ENCODE measurements around the gene RPH3AL.

RPH3AL gene

DNA sequence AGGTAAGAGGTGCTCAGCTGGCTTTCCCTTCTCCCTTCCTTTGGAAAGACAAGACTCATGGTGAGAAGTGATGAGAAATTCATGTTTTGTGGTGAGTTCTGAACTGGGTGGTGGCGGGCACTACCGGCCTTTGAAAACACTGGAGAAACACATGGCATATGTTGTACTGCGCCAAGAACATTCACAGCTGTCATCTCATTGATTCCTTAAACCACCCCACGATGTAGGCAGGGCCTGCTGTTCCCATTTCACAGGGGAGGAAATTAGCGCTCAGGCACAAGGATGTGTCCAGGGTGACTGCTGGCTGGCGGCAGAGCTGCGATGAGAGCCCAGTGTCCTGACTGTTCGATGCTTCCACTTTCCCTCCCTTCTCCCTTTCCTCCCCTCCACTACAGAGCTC is 169.6 kb downstream of the RPH3AL start:
- H3K4me1 Mint-ChIP-seq (ENCODE audit: low read depth): peaks cover 33% of the 10 kb centered on the region
- H3K27me3 Mint-ChIP-seq (ENCODE audit: low read depth): peaks cover 15% of the 10 kb centered on the region
- H3K36me3 Mint-ChIP-seq (ENCODE audit: low read depth): no peaks in the 10 kb centered on the region
- H3K4me3 Mint-ChIP-seq: no peak overlapping the region
- H3K9me3 Mint-ChIP-seq: no peaks in the 10 kb centered on the region
- no peak overlapping the region for H3K27ac Mint-ChIP-seq

DNA sequence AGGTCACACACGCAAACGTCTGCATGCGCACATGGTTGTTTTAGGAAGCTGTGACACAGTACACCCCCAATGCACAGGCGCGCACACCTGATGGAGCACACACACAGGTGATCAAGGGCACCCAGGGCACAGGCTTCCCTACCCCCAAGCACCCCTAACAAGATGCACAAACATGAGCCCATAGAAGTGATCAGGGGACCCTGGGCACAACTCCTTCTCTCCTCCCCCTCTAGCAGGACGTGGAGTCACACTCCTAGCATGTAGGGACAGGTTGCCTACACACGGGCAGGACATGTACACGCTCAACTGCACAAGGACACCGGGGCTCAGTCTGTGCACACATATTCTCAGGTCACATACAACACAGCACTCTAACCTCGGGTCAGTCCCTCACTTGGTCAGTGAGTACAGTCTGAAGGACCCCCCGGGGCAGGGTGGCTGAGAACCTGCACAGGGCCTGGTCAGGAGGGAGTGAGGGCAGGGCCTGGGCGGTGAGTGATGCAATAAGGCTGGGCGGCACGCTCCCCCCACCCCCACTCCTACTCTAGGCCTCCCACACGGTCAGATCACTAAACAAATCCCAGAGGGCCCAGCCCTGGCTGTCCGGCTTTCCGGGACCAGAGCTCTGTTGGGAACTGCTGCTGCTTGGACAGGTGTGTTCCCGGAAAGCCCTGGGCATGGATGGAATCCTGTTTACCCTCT is 170.4 kb downstream of the RPH3AL start:
- no peaks in the 10 kb centered on the region for H3K9me3 Mint-ChIP-seq
- H3K4me3 Mint-ChIP-seq: peak overlapping the region; percentile 75
- no peaks in the 10 kb centered on the region for H3K36me3 Mint-ChIP-seq (ENCODE audit: low read depth)
- H3K27ac Mint-ChIP-seq: no peak overlapping the region
- H3K27me3 Mint-ChIP-seq (ENCODE audit: low read depth): peaks cover 19% of the 10 kb centered on the region
- H3K4me1 Mint-ChIP-seq (ENCODE audit: low read depth): peaks cover 33% of the 10 kb centered on the region

DNA sequence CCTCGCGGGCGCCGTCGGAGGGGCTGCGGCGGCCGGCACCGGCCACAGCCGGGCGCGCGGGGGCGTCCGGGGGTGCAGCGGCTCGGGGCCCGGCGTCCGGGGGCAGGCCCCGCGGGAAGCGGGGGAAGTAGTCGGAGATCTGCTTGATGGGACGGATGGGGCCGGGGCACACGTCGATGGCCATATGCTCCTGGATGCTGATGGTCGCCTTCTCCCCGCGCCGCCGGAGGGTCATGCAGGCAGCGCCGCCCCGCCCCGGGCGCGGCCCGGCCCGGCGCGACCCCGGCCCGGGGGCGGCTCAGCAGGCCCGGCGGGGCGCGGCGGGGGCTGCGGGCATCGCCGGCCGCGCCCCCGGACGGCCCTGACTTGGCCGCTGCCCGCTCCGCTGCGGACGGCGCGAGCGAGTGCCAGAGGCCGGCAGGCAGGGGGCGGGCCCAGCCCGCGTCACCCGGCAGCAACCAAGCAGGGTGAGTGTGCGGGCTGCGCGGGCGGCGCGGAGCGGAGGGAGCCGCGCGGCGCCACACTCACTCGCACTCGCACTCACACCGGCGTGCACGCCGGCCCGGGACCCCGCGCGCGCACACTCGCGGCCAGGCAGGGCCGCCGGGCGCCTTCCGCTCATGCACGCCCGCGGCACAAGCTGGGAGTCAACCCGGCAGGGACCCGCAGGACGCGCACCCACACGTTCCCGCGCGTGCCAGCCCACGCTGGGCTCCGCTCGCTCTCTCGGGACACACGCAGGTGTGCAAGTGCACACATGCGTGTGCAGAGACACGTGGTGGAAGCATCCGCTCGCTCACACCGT is 171.2 kb downstream of the RPH3AL start, which contains the start of gene DOC2B:
TSS of gene DOC2B (minus strand) at position 406 of the 805 bp plus-strand sequence. CDS start at position 235, 171 bp downstream.
- Mint-ChIP-seq H3K4me3 (peak within 1 kb of the TSS; percentile 75), H3K4me1 (ENCODE audit: low read depth) (peaks cover 30% of the 10 kb centered on the region), H3K36me3 (ENCODE audit: low read depth) (no peaks in the 10 kb centered on the region), H3K9me3 (no peaks in the 10 kb centered on the region), H3K27me3 (ENCODE audit: low read depth) (peaks cover 21% of the 10 kb centered on the region), H3K27ac (no peak within 1 kb of the TSS)

DNA sequence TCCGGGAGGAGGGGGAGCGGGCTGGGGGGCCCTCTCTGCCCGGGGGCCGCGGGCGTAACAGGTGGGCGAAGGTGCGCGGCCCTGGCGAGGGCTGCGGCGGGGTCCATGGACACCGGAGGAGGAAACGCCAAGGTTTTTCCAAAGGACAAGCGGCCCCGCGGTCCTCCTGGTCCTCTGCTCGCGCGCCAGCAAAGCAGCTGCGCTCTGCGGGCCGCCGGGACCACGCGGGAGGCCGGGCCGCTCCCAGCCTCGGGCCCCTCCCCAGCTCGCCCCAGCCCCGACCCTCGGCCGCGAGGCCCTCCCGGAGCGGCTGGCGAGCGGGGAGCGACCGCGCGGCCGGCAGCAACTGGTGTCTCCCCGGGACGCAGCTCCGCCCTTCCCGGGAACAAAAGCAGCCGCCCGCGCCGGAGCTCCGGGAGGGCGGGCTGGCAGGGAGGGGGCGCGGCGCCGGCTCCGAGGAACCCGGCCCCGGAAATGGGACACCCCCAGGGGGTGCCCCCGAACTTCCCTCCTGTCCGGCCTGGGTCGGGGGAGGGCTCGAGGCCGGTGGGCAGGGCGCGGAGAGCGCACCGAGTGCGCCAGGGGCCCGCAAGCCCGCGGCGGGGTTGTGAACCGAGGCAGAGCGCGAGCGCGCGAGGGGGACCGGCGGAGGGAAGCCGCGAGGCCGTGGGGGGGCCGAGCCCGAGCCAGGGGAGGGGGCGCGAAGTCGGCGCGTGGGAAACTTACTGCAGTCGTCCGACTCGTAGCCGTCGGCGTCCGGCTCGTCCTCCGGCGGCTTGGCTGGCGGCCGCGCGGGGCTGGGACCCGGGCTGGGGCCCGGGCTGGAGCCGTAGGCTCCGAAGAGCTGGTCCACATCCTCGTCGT is 172.0 kb downstream of the RPH3AL start:
- H3K27ac Mint-ChIP-seq: no peak overlapping the region
- no peaks in the 10 kb centered on the region for H3K9me3 Mint-ChIP-seq
- peaks cover 21% of the 10 kb centered on the region for H3K27me3 Mint-ChIP-seq (ENCODE audit: low read depth)

DNA sequence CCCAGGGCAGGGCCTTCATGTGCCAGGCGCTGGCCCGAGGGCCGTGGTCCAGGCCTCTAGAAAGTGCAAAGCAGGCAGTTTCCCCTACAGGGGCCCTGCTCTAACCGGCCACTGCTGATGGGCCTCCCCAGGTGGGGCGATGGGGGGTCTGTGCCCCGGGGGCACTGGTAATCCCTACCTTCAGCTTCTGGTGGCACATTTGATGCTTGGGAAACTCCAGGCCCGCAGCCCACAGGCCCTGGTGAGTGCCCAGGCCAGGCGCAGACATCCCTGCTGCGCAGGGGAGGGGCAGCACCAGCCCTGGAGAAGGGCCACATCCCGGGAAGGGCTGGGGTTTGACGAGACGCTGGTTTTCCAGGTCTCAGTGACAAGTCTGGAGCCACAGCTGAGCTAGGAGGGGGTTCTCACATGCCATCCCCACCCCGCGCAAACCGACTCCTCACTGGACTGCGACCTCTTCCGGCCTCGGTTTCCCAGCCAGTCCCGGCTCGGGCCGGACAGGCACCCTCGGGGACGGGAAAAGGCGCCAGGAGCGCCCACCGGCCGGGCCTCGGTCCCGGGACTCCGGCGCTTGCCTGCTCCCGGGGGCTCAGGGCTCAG is 172.7 kb downstream of the RPH3AL start:
- Mint-ChIP-seq H3K4me3 (peak overlapping the region; percentile 21), H3K27ac (no peak overlapping the region), H3K36me3 (ENCODE audit: low read depth) (no peaks in the 10 kb centered on the region), H3K4me1 (ENCODE audit: low read depth) (peaks cover 17% of the 10 kb centered on the region), H3K27me3 (ENCODE audit: low read depth) (peaks cover 21% of the 10 kb centered on the region), H3K9me3 (no peaks in the 10 kb centered on the region)

More for the DNA sequence above, 172.0 kb downstream of the RPH3AL start:
- Mint-ChIP-seq H3K4me3 (no peak overlapping the region), H3K36me3 (ENCODE audit: low read depth) (no peaks in the 10 kb centered on the region), H3K4me1 (ENCODE audit: low read depth) (peaks cover 24% of the 10 kb centered on the region)

DNA sequence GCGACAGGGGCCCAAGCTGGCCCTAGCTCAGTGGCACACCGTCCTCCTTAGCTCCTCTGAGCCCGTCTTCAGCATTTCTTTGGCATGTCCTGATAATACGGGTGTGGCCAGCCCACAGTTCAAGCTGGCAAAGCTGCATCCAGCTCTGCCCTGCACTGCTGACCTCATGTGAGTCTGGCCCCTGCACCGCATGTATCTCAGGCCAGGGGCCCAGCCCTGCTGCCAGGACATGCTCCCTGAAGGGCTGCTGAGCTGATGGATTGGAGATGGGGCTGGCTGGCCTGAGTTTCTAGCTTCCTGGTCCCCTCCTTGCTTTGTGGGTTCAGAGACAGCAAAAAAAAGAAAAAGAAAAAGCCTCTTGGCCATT is 173.6 kb downstream of the RPH3AL start:
- Mint-ChIP-seq H3K27me3 (ENCODE audit: low read depth) (peaks cover 21% of the 10 kb centered on the region), H3K4me1 (ENCODE audit: low read depth) (peaks cover 9% of the 10 kb centered on the region), H3K27ac (no peak overlapping the region), H3K4me3 (no peak overlapping the region), H3K9me3 (no peaks in the 10 kb centered on the region), H3K36me3 (ENCODE audit: low read depth) (no peaks in the 10 kb centered on the region)

DNA sequence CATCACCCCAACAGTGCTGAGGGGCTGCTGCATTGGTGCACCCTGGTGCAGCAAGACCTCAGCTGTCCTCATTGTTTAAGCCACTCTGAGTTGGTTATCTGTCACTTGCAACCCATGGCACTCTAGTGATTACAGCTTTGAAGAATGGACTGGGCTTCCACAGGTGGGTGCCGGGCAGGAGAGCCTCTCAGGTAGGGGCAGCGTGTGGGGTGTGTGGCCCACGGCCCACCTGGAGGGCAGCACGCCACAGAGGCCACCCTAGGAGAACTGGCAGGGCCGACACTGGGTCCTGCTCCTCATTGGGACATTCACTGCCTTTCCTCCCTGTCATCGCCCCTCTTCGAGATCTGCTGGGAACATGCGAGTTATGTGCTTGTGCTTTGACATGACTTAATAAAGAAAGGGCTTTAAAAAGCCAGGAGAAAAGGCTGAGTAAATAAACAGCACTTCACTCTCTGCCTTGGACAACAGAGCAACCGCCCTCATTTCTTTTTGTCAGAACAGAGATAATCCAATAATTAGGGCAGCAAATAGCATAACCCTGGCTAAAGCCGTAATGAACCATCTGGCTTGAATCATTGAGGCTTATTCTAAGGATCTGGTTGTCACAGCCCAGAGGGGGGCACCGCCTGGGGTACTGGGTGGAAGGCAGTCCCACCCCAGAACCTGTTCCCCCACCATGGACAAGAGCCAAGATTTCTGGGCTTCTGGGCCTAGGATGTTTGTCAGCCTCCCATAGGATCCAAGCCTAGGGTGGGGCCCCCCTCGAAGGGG is 174.1 kb downstream of the RPH3AL start:
- no peak overlapping the region for H3K4me3 Mint-ChIP-seq
- peaks cover 9% of the 10 kb centered on the region for H3K4me1 Mint-ChIP-seq (ENCODE audit: low read depth)
- H3K36me3 Mint-ChIP-seq (ENCODE audit: low read depth): no peaks in the 10 kb centered on the region
- H3K27ac Mint-ChIP-seq: no peak overlapping the region
- H3K9me3 Mint-ChIP-seq: no peaks in the 10 kb centered on the region
- peaks cover 21% of the 10 kb centered on the region for H3K27me3 Mint-ChIP-seq (ENCODE audit: low read depth)

DNA sequence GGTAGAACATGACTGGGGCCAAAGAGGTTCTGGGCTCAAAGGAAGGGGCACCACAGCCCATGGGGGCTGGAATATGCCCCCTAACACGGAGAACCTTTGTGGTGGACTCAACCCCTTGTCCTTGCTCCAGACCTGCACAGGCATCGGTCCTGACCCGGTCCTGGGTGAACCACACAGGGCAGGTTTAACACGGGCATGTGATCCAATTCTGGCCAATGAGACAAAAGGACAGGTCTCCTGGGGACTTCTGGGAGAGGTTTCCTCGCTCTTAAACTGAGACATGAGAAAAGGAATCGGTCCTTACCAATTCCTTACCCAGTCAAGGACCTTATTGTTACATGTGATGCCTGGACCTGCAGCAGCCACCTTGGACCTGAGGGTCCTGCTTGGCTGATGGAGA is 174.8 kb downstream of the RPH3AL start:
- Mint-ChIP-seq H3K36me3 (ENCODE audit: low read depth) (no peaks in the 10 kb centered on the region), H3K9me3 (no peaks in the 10 kb centered on the region), H3K27ac (no peak overlapping the region), H3K4me1 (ENCODE audit: low read depth) (peaks cover 7% of the 10 kb centered on the region), H3K4me3 (no peak overlapping the region), H3K27me3 (ENCODE audit: low read depth) (peaks cover 15% of the 10 kb centered on the region)

DNA sequence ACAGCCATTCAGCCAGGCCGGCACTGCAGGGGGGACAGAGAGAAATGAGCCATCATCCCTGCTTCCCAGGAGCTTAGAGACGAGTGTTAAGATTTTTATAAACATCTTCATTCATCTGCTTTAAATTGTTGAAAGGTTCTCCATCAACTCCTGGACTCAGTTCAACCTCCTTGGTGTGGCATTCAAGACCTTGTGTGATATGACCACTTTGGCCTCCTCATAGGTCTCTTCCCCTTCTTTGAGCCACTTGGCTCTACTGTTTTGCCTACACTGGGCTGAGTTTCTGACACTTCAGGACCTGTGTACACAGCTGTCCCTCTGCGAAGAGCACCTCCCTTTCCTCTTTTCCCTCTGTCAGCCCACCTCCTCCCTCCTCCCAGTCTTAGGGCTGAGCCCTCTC is 175.5 kb downstream of the RPH3AL start:
- H3K4me1 Mint-ChIP-seq (ENCODE audit: low read depth): peaks cover 4% of the 10 kb centered on the region
- H3K9me3 Mint-ChIP-seq: no peaks in the 10 kb centered on the region
- no peaks in the 10 kb centered on the region for H3K36me3 Mint-ChIP-seq (ENCODE audit: low read depth)
- H3K27me3 Mint-ChIP-seq (ENCODE audit: low read depth): peaks cover 10% of the 10 kb centered on the region
- no peak overlapping the region for H3K27ac Mint-ChIP-seq
- no peak overlapping the region for H3K4me3 Mint-ChIP-seq

DNA sequence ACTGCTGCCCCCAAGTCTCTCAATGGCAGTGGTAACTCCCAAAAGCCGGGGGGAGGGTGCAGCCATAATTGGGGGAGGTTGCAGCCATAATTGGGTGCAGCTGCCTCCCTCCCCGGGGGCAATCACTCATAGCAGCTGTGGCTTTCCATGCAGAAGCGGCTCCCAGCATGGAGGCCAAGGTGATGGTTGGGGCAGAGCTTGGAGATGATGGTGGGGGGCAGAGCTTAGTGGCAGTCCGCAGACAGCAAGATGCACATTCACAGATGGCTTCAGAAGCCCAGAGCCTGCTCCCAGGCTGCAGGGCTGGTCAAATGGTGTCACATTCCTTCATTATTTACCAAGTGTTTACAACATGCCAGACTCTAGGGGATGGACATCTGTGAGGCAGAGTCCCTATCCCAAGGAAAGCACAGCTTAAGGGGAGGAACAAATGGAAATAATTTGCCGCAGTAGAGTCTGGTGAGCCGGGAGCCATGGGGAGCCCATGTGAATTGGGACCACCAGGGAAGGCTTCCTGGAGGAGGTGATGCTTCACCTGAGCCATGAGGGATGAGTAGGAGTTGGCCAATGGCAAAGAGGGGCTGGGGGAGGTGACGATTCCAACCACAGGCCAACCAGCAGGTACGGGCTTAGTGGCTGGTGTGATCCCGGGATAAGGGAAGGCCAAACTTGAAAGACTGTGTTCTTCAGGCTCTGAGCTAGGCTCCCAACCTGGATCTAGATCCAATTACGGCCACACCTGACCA is 179.3 kb downstream of the RPH3AL start:
- H3K9me3 Mint-ChIP-seq: no peaks in the 10 kb centered on the region
- peaks cover 5% of the 10 kb centered on the region for H3K4me1 Mint-ChIP-seq (ENCODE audit: low read depth)
- H3K27ac Mint-ChIP-seq: no peak overlapping the region
- H3K4me3 Mint-ChIP-seq: no peak overlapping the region
- H3K36me3 Mint-ChIP-seq (ENCODE audit: low read depth): no peaks in the 10 kb centered on the region
- peaks cover 5% of the 10 kb centered on the region for H3K27me3 Mint-ChIP-seq (ENCODE audit: low read depth)

DNA sequence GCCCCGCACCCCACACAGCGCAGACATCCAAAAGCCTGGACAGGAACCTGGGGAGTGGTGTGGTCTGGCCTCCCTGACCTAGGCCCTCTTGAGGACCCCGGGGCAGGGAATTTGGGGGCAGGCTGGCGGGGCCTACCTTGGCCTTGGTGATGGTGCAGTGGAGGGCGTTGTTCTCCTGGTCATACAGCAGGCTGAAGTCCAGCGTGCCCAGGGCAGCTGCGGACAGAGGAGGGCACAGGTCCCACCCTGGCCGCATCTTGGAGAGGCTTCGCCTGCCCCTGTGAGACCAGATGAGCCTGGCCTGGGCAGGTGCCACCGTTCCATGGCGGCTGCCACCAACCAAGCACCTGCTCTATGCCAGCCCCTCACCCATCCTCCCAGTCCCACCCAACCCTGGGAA is 180.2 kb downstream of the RPH3AL start:
- Mint-ChIP-seq H3K27ac (no peak overlapping the region), H3K4me3 (no peak overlapping the region), H3K36me3 (ENCODE audit: low read depth) (no peaks in the 10 kb centered on the region), H3K9me3 (no peaks in the 10 kb centered on the region), H3K27me3 (ENCODE audit: low read depth) (peaks cover 3% of the 10 kb centered on the region), H3K4me1 (ENCODE audit: low read depth) (peaks cover 5% of the 10 kb centered on the region)

DNA sequence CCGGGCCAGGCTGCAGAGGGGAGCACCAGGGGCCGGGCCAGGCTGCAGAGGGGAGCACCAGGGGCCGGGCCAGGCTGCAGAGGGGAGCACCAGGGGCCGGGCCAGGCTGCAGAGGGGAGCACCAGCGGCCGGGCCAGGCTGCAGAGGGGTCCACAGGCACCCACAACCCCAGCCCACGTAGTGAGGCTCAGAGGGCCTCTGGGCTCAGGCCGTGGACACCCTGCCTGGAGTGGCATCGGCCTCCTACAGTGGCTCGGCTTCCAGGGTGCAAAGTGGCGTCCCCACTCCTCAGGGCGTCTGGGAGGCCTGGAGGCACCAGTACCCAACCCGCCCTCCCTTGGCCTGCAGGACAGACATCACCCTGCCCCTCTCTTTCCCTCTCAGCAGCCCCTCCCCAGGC is 180.7 kb downstream of the RPH3AL start:
- no peak overlapping the region for H3K4me3 Mint-ChIP-seq
- no peaks in the 10 kb centered on the region for H3K9me3 Mint-ChIP-seq
- H3K36me3 Mint-ChIP-seq (ENCODE audit: low read depth): no peaks in the 10 kb centered on the region
- H3K4me1 Mint-ChIP-seq (ENCODE audit: low read depth): peaks cover 5% of the 10 kb centered on the region
- no peak overlapping the region for H3K27ac Mint-ChIP-seq
- no peaks in the 10 kb centered on the region for H3K27me3 Mint-ChIP-seq (ENCODE audit: low read depth)

DNA sequence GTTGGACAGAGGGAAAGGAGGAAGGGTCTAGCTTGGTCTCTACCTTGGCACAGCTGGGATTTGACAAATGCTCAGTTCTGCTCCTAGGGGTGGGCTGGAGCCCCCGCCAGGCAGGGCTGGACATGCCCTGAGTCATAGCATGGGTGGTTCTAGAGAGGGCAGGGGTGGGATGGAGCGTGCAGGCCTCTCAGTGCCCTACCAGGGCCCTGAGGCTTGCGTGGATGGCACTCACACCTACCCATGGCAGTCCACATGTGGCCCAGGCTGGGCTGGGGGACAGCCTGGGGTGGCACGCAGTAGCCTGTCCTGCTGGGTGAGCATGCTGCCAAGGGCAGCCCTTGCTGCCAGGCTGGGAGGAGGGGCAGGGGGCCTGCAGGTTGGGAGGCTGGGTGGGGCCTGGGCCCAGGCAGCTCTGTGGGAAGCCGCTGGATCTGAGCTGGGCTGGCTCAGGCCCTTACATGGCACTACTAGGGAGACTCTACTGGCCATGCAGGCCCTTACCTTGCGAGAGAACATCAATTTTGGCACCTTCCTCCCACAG is 182.4 kb downstream of the RPH3AL start:
- no peak overlapping the region for H3K4me3 Mint-ChIP-seq
- H3K27ac Mint-ChIP-seq: no peak overlapping the region
- no peaks in the 10 kb centered on the region for H3K36me3 Mint-ChIP-seq (ENCODE audit: low read depth)
- peaks cover 5% of the 10 kb centered on the region for H3K4me1 Mint-ChIP-seq (ENCODE audit: low read depth)
- H3K27me3 Mint-ChIP-seq (ENCODE audit: low read depth): no peaks in the 10 kb centered on the region
- H3K9me3 Mint-ChIP-seq: no peaks in the 10 kb centered on the region

All from T-helper 1 cell treated with Interleukin-12 subunit alpha and Interleukin-12 subunit beta and Interleukin-4 antibody, amounts not matched to agents 30 μg/mL and 1 μg/mL, for 36 hours (primary cell).